Cardiac ventricle fibroblast (primary cell): ENCODE results near the gene HESX1. TPM values are rescaled to one million over a fixed set of nuclear protein-coding genes. Genes with fewer than 3 reads are reported as not detected.

Experiments used
- total RNA-seq: library from RNA; depleted of rRNA; stranded (reverse); fragments of >200 nt; gene quantifications from 2 replicates; pipeline ENCODE4 v1.2.3, GENCODE V29; 2015

HESX1 gene
- total RNA-seq: 0.19 and 0.49 TPM in 2 replicates

DNA sequence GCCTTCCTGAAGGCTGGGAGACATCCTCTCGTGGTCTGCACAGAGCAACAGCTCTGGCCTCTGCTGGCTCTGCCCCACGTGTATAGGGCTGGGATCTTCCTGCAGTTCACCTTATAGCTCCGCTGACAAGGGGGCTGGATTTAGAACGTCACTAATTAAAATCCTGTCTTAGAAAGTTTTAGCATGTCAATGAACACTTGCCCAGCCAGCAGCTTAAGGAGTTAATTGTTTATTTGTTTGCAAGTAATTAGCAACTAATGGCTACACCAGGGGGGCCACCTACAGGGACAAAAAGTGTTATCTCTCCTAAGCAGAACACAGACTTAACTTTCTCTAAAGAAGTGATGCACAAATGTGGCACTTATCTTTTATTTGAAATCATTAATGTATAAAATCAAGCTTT, at the start of gene HESX1:
Gene HESX1 (minus strand): TSS at position 84 of the 403 bp plus-strand sequence. CDS start 60 bp downstream, at position 24.

DNA sequence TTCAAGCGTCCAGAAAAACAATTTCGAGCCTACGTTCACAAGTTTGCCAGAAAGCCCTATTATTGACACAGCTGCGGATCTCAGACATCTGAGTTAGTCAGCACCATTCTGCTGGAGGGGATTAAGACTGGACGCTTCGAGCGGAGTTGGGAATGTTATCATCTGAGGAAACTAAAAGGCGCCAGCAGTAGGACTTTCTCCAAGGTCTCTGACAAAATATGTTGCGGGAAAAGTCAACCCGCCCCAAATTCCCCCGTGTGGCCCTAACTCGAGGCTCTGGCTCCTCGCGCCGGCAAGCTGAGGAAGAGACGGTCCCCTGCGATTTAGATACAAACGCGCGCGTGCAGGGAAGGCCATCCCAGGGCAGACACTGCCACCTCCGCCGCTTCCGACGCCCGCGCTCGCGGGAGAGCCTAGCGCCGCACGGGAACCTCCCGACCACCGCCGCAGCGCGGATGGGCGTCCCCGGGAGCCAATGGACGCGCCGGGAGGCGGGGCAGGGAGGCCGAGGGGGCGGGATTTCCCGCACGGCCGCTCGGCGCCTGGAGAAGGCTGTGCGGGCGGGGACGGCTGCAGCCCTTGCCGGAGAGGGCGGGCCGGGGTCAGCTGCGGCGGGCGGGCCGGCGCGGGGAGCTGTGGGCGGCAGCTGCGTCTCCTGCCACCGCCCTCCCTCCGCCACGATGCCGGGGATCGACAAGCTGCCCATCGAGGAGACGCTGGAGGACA, 27.6 kb upstream of the HESX1 start, which contains the start of gene APPL1:
Gene APPL1 (plus strand): TSS at position 526 of the 726 bp plus-strand sequence. CDS start 155 bp downstream, at position 681.

DNA sequence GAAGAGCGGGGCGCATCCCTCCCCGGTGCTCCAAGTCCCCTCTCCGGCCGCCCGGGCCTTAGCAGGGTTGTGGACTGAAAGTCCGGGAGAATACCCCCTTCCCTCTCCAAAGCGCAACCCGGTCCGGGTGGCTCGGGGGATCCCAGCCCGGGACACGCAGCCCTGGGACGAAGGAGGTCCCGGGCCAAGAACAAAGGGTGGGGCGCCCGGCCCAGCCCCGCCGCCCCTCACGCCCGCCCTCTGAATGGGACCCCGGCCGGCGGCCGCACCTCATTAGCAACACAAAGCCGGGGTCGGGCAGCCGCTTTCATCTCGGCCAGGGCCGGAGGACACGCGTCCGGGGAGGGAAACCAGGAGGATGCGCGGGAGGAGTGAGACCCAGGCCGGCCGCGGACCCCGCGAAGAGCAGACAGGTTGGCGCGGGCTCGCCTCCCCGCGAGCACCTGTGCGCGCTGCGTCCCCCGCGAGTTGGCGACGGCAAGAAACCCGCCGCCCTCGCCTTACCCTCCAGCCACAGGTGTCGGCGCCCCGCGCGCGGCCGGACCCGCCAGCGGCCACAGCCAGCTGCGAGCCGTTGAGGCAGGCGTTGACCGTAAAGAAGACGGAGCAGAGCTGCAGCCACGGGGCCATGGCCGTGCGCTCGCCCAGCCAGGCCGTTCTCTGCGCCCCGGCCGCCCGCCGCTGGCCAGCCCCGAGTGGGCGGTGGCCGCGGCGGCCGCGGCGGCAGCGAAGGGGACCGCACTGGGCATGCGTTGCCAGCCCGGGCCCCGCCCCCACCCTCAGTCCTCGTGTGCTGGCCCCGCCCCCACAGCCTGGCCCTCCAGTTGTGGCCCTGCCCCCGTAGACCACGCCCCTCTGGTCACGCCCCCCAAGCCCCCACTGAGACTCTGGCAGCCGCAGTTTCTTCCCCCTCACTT, 34.9 kb downstream of the HESX1 start, which contains the start of gene IL17RD:
Gene IL17RD (minus strand): TSS at position 697 of the 917 bp plus-strand sequence. CDS start 67 bp downstream, at position 630.

Other genes with a start within 250 kb of the HESX1 start
- 0.12 TPM in 1 of 2 replicates, not detected in the other for gene SPATA12, start 139.3 kb downstream of the HESX1 start, total RNA-seq
- 1.00 and 1.9 TPM in 2 replicates for gene IL17RD, start 34.6 kb downstream of the HESX1 start, total RNA-seq
- 21.3 and 26.6 TPM in 2 replicates for gene APPL1, start 27.8 kb upstream of the HESX1 start, total RNA-seq
- not detected in 2 replicates for gene ASB14, start 92.7 kb upstream of the HESX1 start, total RNA-seq